ENCODE data around the gene PNPLA2. TPM values are rescaled to one million over a fixed set of nuclear protein-coding genes. Genes with fewer than 3 reads are reported as not detected.
A peak's percentile ranks its signal among the peaks of the same experiment; 100 is the strongest.

PNPLA2 gene
- total and polyA plus RNA-seq, 4 experiments from 2014 or later: 12.2 to 201 (median 118) TPM

GRCh38 chr11:859394-860131 is 40.8 kb downstream of the PNPLA2 start:
- peaks cover 0 to 5% (median 1%) of the 10 kb centered on the region in 4 donors for H3K4me1 Mint-ChIP-seq
- H3K36me3 ChIP-seq (ENCODE audit: insufficient read depth, low read length): no peaks in the 10 kb centered on the region
- no peaks in the 10 kb centered on the region for H3K9me3 Mint-ChIP-seq
- ChIA-PET CTCF (ENCODE audit: partially characterized antibody) (no interaction called here), POLR2A (ENCODE audit: partially characterized antibody) (no interaction called here)
- H3K27me3 ChIP-seq (ENCODE audit: insufficient read depth, low read length): no peaks in the 10 kb centered on the region
- no peak overlapping the region for H3K4me3 ChIP-seq (ENCODE audit: low read length in 2 of 2)
- no peaks in the 10 kb centered on the region for H3K4me1 ChIP-seq (ENCODE audit: insufficient read depth, low read length)
- H3K27ac ChIP-seq (ENCODE audit: low read depth, low read length): no peak overlapping the region
- no peaks in the 10 kb centered on the region for H3K9me3 ChIP-seq (ENCODE audit: control insufficient read depth in 1 of 2, low read length in 2 of 2)
- intact Hi-C loops (cut with micrococcal nuclease): no loop called here
- H3K27me3 Mint-ChIP-seq: no peaks in the 10 kb centered on the region
- no peaks in the 10 kb centered on the region for H3K36me3 Mint-ChIP-seq
- H3K4me3 Mint-ChIP-seq: no peak overlapping the region
- no peak overlapping the region for H3K27ac Mint-ChIP-seq
- DNase-seq: no peak

GRCh38 chr11:860234-861104 is 41.8 kb downstream of the PNPLA2 start:
- no peak overlapping the region for H3K4me3 Mint-ChIP-seq
- ChIA-PET POLR2A (ENCODE audit: partially characterized antibody) (no interaction called here), CTCF (ENCODE audit: partially characterized antibody) (no interaction called here)
- intact Hi-C loops (cut with micrococcal nuclease): no loop called here
- H3K4me3 ChIP-seq (ENCODE audit: low read length in 2 of 2): no peak overlapping the region
- no peak overlapping the region for H3K27ac Mint-ChIP-seq
- no peak overlapping the region for H3K27ac ChIP-seq (ENCODE audit: low read depth, low read length)
- H3K4me1 Mint-ChIP-seq: peaks cover 0 to 5% (median 1%) of the 10 kb centered on the region in 4 donors
- no peaks in the 10 kb centered on the region for H3K27me3 Mint-ChIP-seq
- no peaks in the 10 kb centered on the region for H3K27me3 ChIP-seq (ENCODE audit: insufficient read depth, low read length)
- no peak for DNase-seq
- no peaks in the 10 kb centered on the region for H3K4me1 ChIP-seq (ENCODE audit: insufficient read depth, low read length)
- H3K36me3 ChIP-seq (ENCODE audit: insufficient read depth, low read length): no peaks in the 10 kb centered on the region
- no peaks in the 10 kb centered on the region for H3K9me3 Mint-ChIP-seq
- no peaks in the 10 kb centered on the region for H3K36me3 Mint-ChIP-seq
- H3K9me3 ChIP-seq (ENCODE audit: control insufficient read depth in 1 of 2, low read length in 2 of 2): no peaks in the 10 kb centered on the region

GRCh38 chr11:861105-861479 is 42.4 kb downstream of the PNPLA2 start:
- Mint-ChIP-seq H3K9me3 (no peaks in the 10 kb centered on the region), H3K36me3 (no peaks in the 10 kb centered on the region), H3K27me3 (no peaks in the 10 kb centered on the region), H3K4me1 (peaks cover 0 to 5% (median 1%) of the 10 kb centered on the region in 4 donors), H3K27ac (peak overlapping the region in 1 of 7 donors; percentile 13), H3K4me3 (no peak overlapping the region)
- no peaks in the 10 kb centered on the region for H3K4me1 ChIP-seq (ENCODE audit: insufficient read depth, low read length)
- ChIA-PET POLR2A (ENCODE audit: partially characterized antibody) (interaction anchor here (0.6 kb wide), 1 partner anchor 18 kb away, joined by 3 read pairs; the partner anchor contains the start of gene TSPAN4), CTCF (ENCODE audit: partially characterized antibody) (no interaction called here)
- H3K4me3 ChIP-seq (ENCODE audit: low read length in 2 of 2): no peak overlapping the region
- no peak overlapping the region for H3K27ac ChIP-seq (ENCODE audit: low read depth, low read length)
- no peaks in the 10 kb centered on the region for H3K9me3 ChIP-seq (ENCODE audit: control insufficient read depth in 1 of 2, low read length in 2 of 2)
- no peaks in the 10 kb centered on the region for H3K27me3 ChIP-seq (ENCODE audit: insufficient read depth, low read length)
- no peaks in the 10 kb centered on the region for H3K36me3 ChIP-seq (ENCODE audit: insufficient read depth, low read length)
- no peak for DNase-seq
- intact Hi-C loops (cut with micrococcal nuclease): no loop called here

GRCh38 chr11:862081-862661 is 43.5 kb downstream of the PNPLA2 start:
- peak overlapping the region in 2 of 7 donors; percentile 12 to 23 for H3K27ac Mint-ChIP-seq
- intact Hi-C loops (cut with micrococcal nuclease): no loop called here
- CTCF ChIA-PET (ENCODE audit: partially characterized antibody): no interaction called here

GRCh38 chr11:862696-863022 is 43.9 kb downstream of the PNPLA2 start:
- no peak overlapping the region for H3K4me3 Mint-ChIP-seq
- intact Hi-C loops (cut with micrococcal nuclease): no loop called here
- H3K4me3 ChIP-seq (ENCODE audit: low read length in 2 of 2): no peak overlapping the region
- CTCF ChIA-PET (ENCODE audit: partially characterized antibody): no interaction called here
- no peaks in the 10 kb centered on the region for H3K27me3 ChIP-seq (ENCODE audit: insufficient read depth, low read length)
- no peaks in the 10 kb centered on the region for H3K4me1 Mint-ChIP-seq
- no peaks in the 10 kb centered on the region for H3K4me1 ChIP-seq (ENCODE audit: insufficient read depth, low read length)
- no peak overlapping the region for H3K27ac ChIP-seq (ENCODE audit: low read depth, low read length)
- H3K9me3 Mint-ChIP-seq: no peaks in the 10 kb centered on the region
- no peak overlapping the region for H3K27ac Mint-ChIP-seq
- DNase-seq: no peak
- H3K9me3 ChIP-seq (ENCODE audit: control insufficient read depth in 1 of 2, low read length in 2 of 2): no peaks in the 10 kb centered on the region
- no peaks in the 10 kb centered on the region for H3K27me3 Mint-ChIP-seq
- no peaks in the 10 kb centered on the region for H3K36me3 ChIP-seq (ENCODE audit: insufficient read depth, low read length)
- no peaks in the 10 kb centered on the region for H3K36me3 Mint-ChIP-seq
- POLR2A ChIA-PET (ENCODE audit: partially characterized antibody): no interaction called here

More at GRCh38 chr11:862081-862661, 43.5 kb downstream of the PNPLA2 start:
- no peaks in the 10 kb centered on the region for H3K36me3 Mint-ChIP-seq
- DNase-seq: no peak
- Histone ChIP-seq H3K4me1 (ENCODE audit: insufficient read depth, low read length) (no peaks in the 10 kb centered on the region), H3K36me3 (ENCODE audit: insufficient read depth, low read length) (no peaks in the 10 kb centered on the region), H3K27ac (ENCODE audit: low read depth, low read length) (no peak overlapping the region), H3K27me3 (ENCODE audit: insufficient read depth, low read length) (no peaks in the 10 kb centered on the region), H3K4me3 (ENCODE audit: low read length in 2 of 2) (no peak overlapping the region), H3K9me3 (ENCODE audit: control insufficient read depth in 1 of 2, low read length in 2 of 2) (no peaks in the 10 kb centered on the region)
- POLR2A ChIA-PET (ENCODE audit: partially characterized antibody): no interaction called here
- H3K4me1 Mint-ChIP-seq: no peaks in the 10 kb centered on the region
- no peak overlapping the region for H3K4me3 Mint-ChIP-seq
- H3K9me3 Mint-ChIP-seq: no peaks in the 10 kb centered on the region
- no peaks in the 10 kb centered on the region for H3K27me3 Mint-ChIP-seq

- POLR2A ChIA-PET (ENCODE audit: partially characterized antibody): no interaction called here
- intact Hi-C loops (cut with micrococcal nuclease): no loop called here
Measured at GRCh38 chr11:863023-863909, 44.6 kb downstream of the PNPLA2 start.

More at GRCh38 chr11:863023-863909, 44.6 kb downstream of the PNPLA2 start:
- H3K36me3 ChIP-seq (ENCODE audit: insufficient read depth, low read length): no peaks in the 10 kb centered on the region
- H3K27ac ChIP-seq (ENCODE audit: low read depth, low read length): no peak overlapping the region
- Mint-ChIP-seq H3K27ac (no peak overlapping the region), H3K27me3 (no peaks in the 10 kb centered on the region), H3K9me3 (no peaks in the 10 kb centered on the region), H3K4me1 (no peaks in the 10 kb centered on the region), H3K4me3 (no peak overlapping the region), H3K36me3 (no peaks in the 10 kb centered on the region)
- DNase-seq: no peak
- H3K4me3 ChIP-seq (ENCODE audit: low read length in 2 of 2): no peak overlapping the region
- H3K27me3 ChIP-seq (ENCODE audit: insufficient read depth, low read length): no peaks in the 10 kb centered on the region
- CTCF ChIA-PET (ENCODE audit: partially characterized antibody): no interaction called here
- H3K4me1 ChIP-seq (ENCODE audit: insufficient read depth, low read length): no peaks in the 10 kb centered on the region
- H3K9me3 ChIP-seq (ENCODE audit: control insufficient read depth in 1 of 2, low read length in 2 of 2): no peaks in the 10 kb centered on the region

Measured in CD4-positive, alpha-beta memory T cell (primary cell).